ENCODE results near the gene RBM6. TPM values are rescaled to one million over a fixed set of nuclear protein-coding genes. Genes with fewer than 3 reads are reported as not detected.

Gene RBM6
- total and polyA plus RNA-seq, 7 donors = 21.6 to 42.8 (median 29.8) TPM

- Histone ChIP-seq H3K4me1 (no peaks in the 10 kb centered on the region), H3K36me3 (ENCODE audit: insufficient read depth in 1 of 2, low read depth in 1 of 2) (peaks cover 3 to 47% of the 10 kb centered on the region in 2 donors), H3K27ac (no peak overlapping the region), H3K9me3 (no peaks in the 10 kb centered on the region), H3K27me3 (ENCODE audit: insufficient read depth in 3 of 3, low read length in 2 of 3) (no peaks in the 10 kb centered on the region), H3K4me3 (no peak overlapping the region)
- no peak for ATAC-seq
- TF ChIP-seq CTCF (IDR thresholded peaks at IDR 0.05) = no peak
- intact Hi-C loops (cut with DNase I) = no loop called here
- DNase-seq = no peak
- 87 to 93% (median 89%) methylated on average over 1 of the region's 1 CpG for WGBS, 3 donors
These were observed 54.5 kb downstream of the RBM6 start for GRCh38 chr3:49994476-49994875.

- WGBS, 3 donors = 96 to 97% (median 96%) methylated on average over 2 of the region's 2 CpGs
- ATAC-seq = no peak
- intact Hi-C loops (cut with DNase I) = no loop called here
- Histone ChIP-seq H3K27ac (no peak overlapping the region), H3K36me3 (ENCODE audit: insufficient read depth in 1 of 2, low read depth in 1 of 2) (peaks cover 6 to 54% of the 10 kb centered on the region in 2 donors), H3K4me3 (no peak overlapping the region), H3K9me3 (no peaks in the 10 kb centered on the region), H3K4me1 (no peaks in the 10 kb centered on the region), H3K27me3 (ENCODE audit: insufficient read depth in 3 of 3, low read length in 2 of 3) (no peaks in the 10 kb centered on the region)
- DNase-seq = no peak
- no peak for TF ChIP-seq CTCF (IDR thresholded peaks at IDR 0.05)
These were observed 56.1 kb downstream of the RBM6 start for GRCh38 chr3:49996016-49996415.

- no peak overlapping the region for H3K4me3 ChIP-seq
- ATAC-seq (no peak), DNase-seq (no peak)
- no peaks in the 10 kb centered on the region for H3K4me1 ChIP-seq
- WGBS, 3 donors = 71 to 84% (median 72%) methylated on average over 1 of the region's 1 CpG
- H3K27ac ChIP-seq = no peak overlapping the region
- H3K36me3 ChIP-seq (ENCODE audit: insufficient read depth in 1 of 2, low read depth in 1 of 2) = peaks cover 6 to 58% of the 10 kb centered on the region in 2 donors
- TF ChIP-seq CTCF (IDR thresholded peaks at IDR 0.05) = no peak
- no peaks in the 10 kb centered on the region for H3K27me3 ChIP-seq (ENCODE audit: insufficient read depth in 3 of 3, low read length in 2 of 3)
- intact Hi-C loops (cut with DNase I) = no loop called here
- H3K9me3 ChIP-seq = no peaks in the 10 kb centered on the region
These were observed 57.9 kb downstream of the RBM6 start for GRCh38 chr3:49997862-49998261.

GRCh38 chr3:49998326-49998725 lies 58.4 kb downstream of the RBM6 start:
- no peak overlapping the region for H3K27ac ChIP-seq
- H3K9me3 ChIP-seq = no peaks in the 10 kb centered on the region
- peaks cover 6 to 61% of the 10 kb centered on the region in 2 donors for H3K36me3 ChIP-seq (ENCODE audit: insufficient read depth in 1 of 2, low read depth in 1 of 2)
- no peak for TF ChIP-seq CTCF (IDR thresholded peaks at IDR 0.05)
- intact Hi-C loops (cut with DNase I) = no loop called here
- no peaks in the 10 kb centered on the region for H3K4me1 ChIP-seq
- no peaks in the 10 kb centered on the region for H3K27me3 ChIP-seq (ENCODE audit: insufficient read depth in 3 of 3, low read length in 2 of 3)
- WGBS, 3 donors = 86 to 96% (median 91%) methylated on average over 2 of the region's 2 CpGs
- DNase-seq (no peak), ATAC-seq (peak in 3 of 4 donors; percentile 37 to 65 (median 49))
- no peak overlapping the region for H3K4me3 ChIP-seq

- peaks cover 6 to 54% of the 10 kb centered on the region in 2 donors for H3K36me3 ChIP-seq (ENCODE audit: insufficient read depth in 1 of 2, low read depth in 1 of 2)
- TF ChIP-seq CTCF (IDR thresholded peaks at IDR 0.05) = no peak
- H3K4me3 ChIP-seq = no peak overlapping the region
- H3K27me3 ChIP-seq (ENCODE audit: insufficient read depth in 3 of 3, low read length in 2 of 3) = no peaks in the 10 kb centered on the region
- intact Hi-C loops (cut with DNase I) = no loop called here
- no peak overlapping the region for H3K27ac ChIP-seq
- no peaks in the 10 kb centered on the region for H3K4me1 ChIP-seq
- ATAC-seq (no peak), DNase-seq (no peak)
- H3K9me3 ChIP-seq = no peaks in the 10 kb centered on the region
- 92 to 94% (median 93%) methylated on average over 3 of the region's 3 CpGs for WGBS, 3 donors
These were observed 61.6 kb downstream of the RBM6 start for GRCh38 chr3:50001511-50001910.

Measured in psoas muscle (tissue), 8 donors.